ENCODE data around the gene ATRN. TPM values are rescaled to one million over a fixed set of nuclear protein-coding genes. Genes with fewer than 3 reads are reported as not detected.
"Not testable (repeated sequence)": the region's sequence is repeated elsewhere in the genome, so short reads cannot be mapped to it uniquely, and the experiment has no call there.

Gene ATRN
- polyA plus RNA-seq, 3 donors: 54.1 to 54.5 (median 54.2) TPM

- no peak for DNase-seq (ENCODE audit: low read depth in 3 of 3, low spot score in 2 of 3)
Measured at GRCh38 chr20:3464166-3464565, 6.7 kb upstream of the ATRN start.

- DNase-seq (ENCODE audit: low read depth in 3 of 3, low spot score in 2 of 3): no peak
Measured at GRCh38 chr20:3465301-3465700, 5.5 kb upstream of the ATRN start.

- no peak for DNase-seq (ENCODE audit: low read depth in 3 of 3, low spot score in 2 of 3)
Measured at GRCh38 chr20:3470208-3470626, 601 bp upstream of the ATRN start.

- no peak for DNase-seq (ENCODE audit: low read depth in 3 of 3, low spot score in 2 of 3)
Measured at GRCh38 chr20:3471397-3472021, 691 bp downstream of the ATRN start.

GRCh38 chr20:3472105-3472504, 1.3 kb downstream of the ATRN start:
- DNase-seq (ENCODE audit: low read depth in 3 of 3, low spot score in 2 of 3): no peak

- no peak for DNase-seq (ENCODE audit: low read depth in 3 of 3, low spot score in 2 of 3)
Measured at GRCh38 chr20:3473324-3473723, 2.5 kb downstream of the ATRN start.

GRCh38 chr20:3473944-3474343, 3.1 kb downstream of the ATRN start:
- DNase-seq (ENCODE audit: low read depth in 3 of 3, low spot score in 2 of 3): no peak

GRCh38 chr20:3477003-3477860, 6.4 kb downstream of the ATRN start:
- DNase-seq (ENCODE audit: low read depth in 3 of 3, low spot score in 2 of 3): not testable (repeated sequence)

- DNase-seq (ENCODE audit: low read depth in 3 of 3, low spot score in 2 of 3): no peak
Measured at GRCh38 chr20:3477861-3478544, 7.2 kb downstream of the ATRN start.

GRCh38 chr20:3479025-3479424, 8.2 kb downstream of the ATRN start:
- DNase-seq (ENCODE audit: low read depth in 3 of 3, low spot score in 2 of 3): no peak

GRCh38 chr20:3479759-3480615, 9.2 kb downstream of the ATRN start:
- no peak for DNase-seq (ENCODE audit: low read depth in 3 of 3, low spot score in 2 of 3)

- no peak for DNase-seq (ENCODE audit: low read depth in 3 of 3, low spot score in 2 of 3)
Measured at GRCh38 chr20:3483309-3483708, 12.5 kb downstream of the ATRN start.

- no peak for DNase-seq (ENCODE audit: low read depth in 3 of 3, low spot score in 2 of 3)
Measured at GRCh38 chr20:3483784-3484183, 13.0 kb downstream of the ATRN start.

- DNase-seq (ENCODE audit: low read depth in 3 of 3, low spot score in 2 of 3): no peak
Measured at GRCh38 chr20:3485913-3486312, 15.1 kb downstream of the ATRN start.

- DNase-seq (ENCODE audit: low read depth in 3 of 3, low spot score in 2 of 3): no peak
Measured at GRCh38 chr20:3486850-3487249, 16.0 kb downstream of the ATRN start.

- no peak for DNase-seq (ENCODE audit: low read depth in 3 of 3, low spot score in 2 of 3)
Measured at GRCh38 chr20:3492669-3493068, 21.9 kb downstream of the ATRN start.

GRCh38 chr20:3494218-3494617, 23.4 kb downstream of the ATRN start:
- no peak for DNase-seq (ENCODE audit: low read depth in 3 of 3, low spot score in 2 of 3)

- DNase-seq (ENCODE audit: low read depth in 3 of 3, low spot score in 2 of 3): no peak
Measured at GRCh38 chr20:3502878-3503277, 32.1 kb downstream of the ATRN start.

- DNase-seq (ENCODE audit: low read depth in 3 of 3, low spot score in 2 of 3): no peak
Measured at GRCh38 chr20:3505148-3505547, 34.3 kb downstream of the ATRN start.

- DNase-seq (ENCODE audit: low read depth in 3 of 3, low spot score in 2 of 3): no peak
Measured at GRCh38 chr20:3509064-3509463, 38.2 kb downstream of the ATRN start.

- no peak for DNase-seq (ENCODE audit: low read depth in 3 of 3, low spot score in 2 of 3)
Measured at GRCh38 chr20:3510110-3510509, 39.3 kb downstream of the ATRN start.
